Natural killer cell (primary cell): ENCODE data around the gene RASL10A. TPM values are rescaled to one million over a fixed set of nuclear protein-coding genes. Genes with fewer than 3 reads are reported as not detected.
A peak's percentile ranks its signal among the peaks of the same experiment; 100 is the strongest.
"Not testable (repeated sequence)": the region's sequence is repeated elsewhere in the genome, so short reads cannot be mapped to it uniquely, and the experiment has no call there.

ENCODE experiments used
- ATAC-seq, 3 donors: fragments of 150-1000 bp in 2 of 3; fragments of 200-7000 bp in 1 of 3; cut with Tn5 transposase; 1 replicate in 1 of 3; 2 replicates in 2 of 3; pipeline ENCODE4 v1.10.0; 2021; ENCODE audit warnings: mild to moderate bottlenecking in 2 of 3, moderate library complexity in 2 of 3
- DNase-seq, 2 donors: peaks; one replicate each; pipeline versions ENCODE4 v3.0.0 to v3.0.0-alpha.2; 2013 to 2021; ENCODE audit warnings: mixed read lengths in 1 of 2
- H3K27ac ChIP-seq: one replicate; pipeline ENCODE4 v1.5.1; 2013; ENCODE audit warnings: mild to moderate bottlenecking, low read length
- H3K27me3 ChIP-seq: one replicate; pipeline ENCODE4 v1.6.1; 2013; ENCODE audit warnings: low read length; ENCODE audit not compliant: control insufficient read depth, insufficient read depth
- H3K36me3 ChIP-seq: one replicate; pipeline ENCODE4 v1.6.1; 2013; ENCODE audit warnings: low read length; ENCODE audit not compliant: control insufficient read depth, insufficient read depth
- H3K4me1 ChIP-seq: one replicate; pipeline ENCODE4 v1.6.1; 2013; ENCODE audit warnings: low read length; ENCODE audit not compliant: control insufficient read depth, insufficient read depth
- H3K4me3 ChIP-seq: one replicate; pipeline ENCODE4 v1.5.1; 2013; ENCODE audit warnings: low read length
- H3K9me3 ChIP-seq: one replicate; pipeline ENCODE4 v1.6.1; 2013; ENCODE audit warnings: low read length; ENCODE audit not compliant: control insufficient read depth, insufficient read depth
- H3K27ac Mint-ChIP-seq, 2 donors: one replicate each; pipeline ENCODE4 v1.8.0; 2022; ENCODE audit warnings: mild to moderate bottlenecking in 2 of 2, mixed read lengths in 2 of 2, moderate library complexity in 1 of 2
- H3K27me3 Mint-ChIP-seq, 2 donors: one replicate each; pipeline ENCODE4 v1.8.0; 2022; ENCODE audit warnings: low read depth in 2 of 2, mixed read lengths in 2 of 2
- H3K36me3 Mint-ChIP-seq: one replicate; pipeline ENCODE4 v1.8.0; 2022; ENCODE audit warnings: mixed read lengths
- H3K4me1 Mint-ChIP-seq, 2 donors: one replicate each; pipeline ENCODE4 v1.8.0; 2022; ENCODE audit warnings: mixed read lengths in 2 of 2
- H3K4me3 Mint-ChIP-seq: one replicate; pipeline ENCODE4 v1.8.0; 2022; ENCODE audit warnings: mild to moderate bottlenecking, moderate library complexity, mixed read lengths
- H3K9me3 Mint-ChIP-seq, 2 donors: one replicate each; pipeline ENCODE4 v1.8.0; 2022; ENCODE audit warnings: mixed read lengths in 2 of 2
- CTCF ChIP-seq: fragments of 200-600 bp; IDR thresholded peaks from one replicate; pipeline ENCODE4 v1.8.0; 2022; ENCODE audit warnings: antibody characterized with exemption
- WGBS: methylation state at CpG from one replicate; pipeline ENCODE4 v1.1.7; 2013; ENCODE audit warnings: missing lambda C conversion rate; ENCODE audit not compliant: insufficient coverage; 5-methylcytosine and 5-hydroxymethylcytosine counted together
- intact Hi-C: fragments of 100-400 bp; cut with micrococcal nuclease; formaldehyde crosslinking; loops from one replicate; pipeline ENCODE4 v1.14.2; 2022
- total RNA-seq, 4 donors: library from RNA; stranded (reverse); fragments of 120-200 nt in 1 of 4; gene quantifications; one replicate each; pipeline versions ENCODE4 v1.2.3 to v1.2.4, GENCODE V29; 2013 to 2022

RASL10A gene
- total RNA-seq, 3 donors from 2014 or later (not counting 1 experiment from before 2014, with no cell fraction given): 0.20 to 0.28 TPM; not detected in 1

GRCh38 chr22:29345932-29346331, 30.4 kb upstream of the RASL10A start:
- no peak overlapping the region for H3K4me3 Mint-ChIP-seq
- Histone ChIP-seq H3K27me3 (no peaks in the 10 kb centered on the region), H3K9me3 (no peaks in the 10 kb centered on the region), H3K4me1 (no peaks in the 10 kb centered on the region), H3K27ac (no peak overlapping the region), H3K4me3 (no peak overlapping the region), H3K36me3 (peaks cover 80% of the 10 kb centered on the region)
- H3K4me1 Mint-ChIP-seq: no peaks in the 10 kb centered on the region
- H3K27me3 Mint-ChIP-seq: no peaks in the 10 kb centered on the region
- ATAC-seq (no peak), DNase-seq (no peak)
- peaks cover 8% of the 10 kb centered on the region for H3K36me3 Mint-ChIP-seq
- TF ChIP-seq CTCF: no peak
- intact Hi-C loops: no loop called here
- no peaks in the 10 kb centered on the region for H3K9me3 Mint-ChIP-seq
- no peak overlapping the region for H3K27ac Mint-ChIP-seq

DNA sequence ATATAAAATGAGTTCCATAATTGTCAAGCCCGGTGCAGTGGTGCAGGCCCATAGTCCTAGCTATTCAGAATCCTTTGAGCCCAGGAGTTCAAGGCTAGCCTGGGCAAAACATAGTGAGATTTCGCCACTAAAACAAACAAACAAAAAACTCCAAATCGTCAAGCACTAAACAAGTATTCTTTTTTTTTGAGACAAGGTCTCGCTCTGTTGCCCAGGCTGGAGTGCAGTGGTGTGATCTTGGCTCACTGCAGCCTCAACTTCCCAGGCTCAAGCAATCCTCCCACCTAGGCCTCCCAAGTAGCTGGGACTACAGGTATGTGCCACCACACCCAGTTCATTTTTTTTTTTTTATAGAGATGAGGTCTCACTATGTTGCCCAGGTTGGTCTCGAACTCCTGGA, 29.4 kb upstream of the RASL10A start:
- intact Hi-C loops, ATAC-seq, H3K27ac Mint-ChIP-seq, H3K27me3 Mint-ChIP-seq, H3K4me1 Mint-ChIP-seq, H3K27me3 ChIP-seq, H3K36me3 Mint-ChIP-seq, DNase-seq, H3K4me3 Mint-ChIP-seq, H3K9me3 Mint-ChIP-seq, H3K4me3 ChIP-seq, H3K9me3 ChIP-seq, H3K27ac ChIP-seq, H3K4me1 ChIP-seq: not testable (repeated sequence)
- WGBS: 93% methylated on average over 5 of the region's 5 CpGs
- H3K36me3 ChIP-seq: peaks cover 80% of the 10 kb centered on the region

GRCh38 chr22:29344137-29344536, 28.6 kb upstream of the RASL10A start:
- no peaks in the 10 kb centered on the region for H3K27me3 ChIP-seq
- Mint-ChIP-seq H3K4me3 (no peak overlapping the region), H3K27ac (no peak overlapping the region), H3K27me3 (no peaks in the 10 kb centered on the region), H3K4me1 (no peaks in the 10 kb centered on the region), H3K9me3 (no peaks in the 10 kb centered on the region), H3K36me3 (peaks cover 8% of the 10 kb centered on the region)
- H3K4me1 ChIP-seq: no peaks in the 10 kb centered on the region
- no peak overlapping the region for H3K27ac ChIP-seq
- H3K4me3 ChIP-seq: no peak overlapping the region
- TF ChIP-seq CTCF: no peak
- no peaks in the 10 kb centered on the region for H3K9me3 ChIP-seq
- 95% methylated on average over 5 of the region's 5 CpGs for WGBS
- DNase-seq: no peak
- intact Hi-C loops: no loop called here
- H3K36me3 ChIP-seq: peaks cover 79% of the 10 kb centered on the region
- no peak for ATAC-seq

DNA sequence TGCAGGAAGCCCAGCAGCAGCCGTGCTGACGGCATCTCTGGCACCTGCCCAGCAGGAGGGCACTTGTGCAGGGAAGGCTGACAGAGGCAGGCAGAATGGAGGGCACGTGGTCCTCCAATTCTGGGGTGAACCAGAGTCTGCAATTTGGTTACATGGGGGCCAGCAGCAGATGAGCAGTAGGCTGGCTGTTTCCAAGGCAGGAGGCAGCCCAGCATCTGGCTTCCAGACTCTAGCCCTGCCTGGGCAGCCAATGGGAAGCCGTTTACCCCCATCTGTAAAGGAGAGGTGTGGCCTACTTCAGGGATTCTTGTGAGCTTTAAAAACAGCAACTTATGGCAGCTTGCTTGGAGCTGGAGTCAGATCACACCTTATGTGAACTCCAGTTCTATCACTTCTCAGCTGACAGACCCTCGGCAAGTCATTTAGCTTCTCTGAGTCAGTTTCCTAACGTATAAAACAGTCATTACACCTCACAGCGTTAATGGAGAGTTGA, 27.9 kb upstream of the RASL10A start:
- Mint-ChIP-seq H3K27ac (peak overlapping the region in 1 of 2 donors; percentile 54), H3K4me3 (no peak overlapping the region), H3K9me3 (no peaks in the 10 kb centered on the region), H3K36me3 (peaks cover 2% of the 10 kb centered on the region), H3K27me3 (no peaks in the 10 kb centered on the region), H3K4me1 (no peaks in the 10 kb centered on the region)
- H3K4me3 ChIP-seq: no peak overlapping the region
- H3K27ac ChIP-seq: no peak overlapping the region
- no peaks in the 10 kb centered on the region for H3K27me3 ChIP-seq
- peaks cover 79% of the 10 kb centered on the region for H3K36me3 ChIP-seq
- 83% methylated on average over 7 of the region's 7 CpGs for WGBS
- DNase-seq (no peak), ATAC-seq (no peak)
- H3K9me3 ChIP-seq: no peaks in the 10 kb centered on the region
- no peaks in the 10 kb centered on the region for H3K4me1 ChIP-seq
- intact Hi-C loops: no loop called here
- TF ChIP-seq CTCF: no peak
